GM10266 (cell line): Measurements from ENCODE around the gene PCSK4.

Experiments used
- DNase-seq: peaks from one replicate; pipeline ENCODE4 v3.0.0; 2012; ENCODE audit errors: extremely low spot score
- CTCF ChIP-seq: IDR thresholded peaks from 2 replicates; pipeline ENCODE4 v1.5.1; 2012; ENCODE audit warnings: mild to moderate bottlenecking, low read depth; ENCODE audit not compliant: control insufficient read depth, insufficient read depth; ENCODE audit errors: missing control alignments

PCSK4 gene

GRCh38 chr19:1487576-1488281, 2.4 kb downstream of the PCSK4 start:
- TF ChIP-seq CTCF: no peak
- DNase-seq: no peak

GRCh38 chr19:1486720-1487575, 3.2 kb downstream of the PCSK4 start:
- TF ChIP-seq CTCF: no peak

GRCh38 chr19:1483979-1484428, 6.1 kb downstream of the PCSK4 start:
- no peak for DNase-seq
- TF ChIP-seq CTCF: no peak

More at GRCh38 chr19:1486720-1487575, 3.2 kb downstream of the PCSK4 start:
- DNase-seq: no peak

- TF ChIP-seq CTCF: no peak
- DNase-seq: no peak
These were observed 6.8 kb downstream of the PCSK4 start for GRCh38 chr19:1483131-1483978.

- DNase-seq: no peak
- no peak for TF ChIP-seq CTCF
These were observed 7.6 kb downstream of the PCSK4 start for GRCh38 chr19:1482361-1483130.

GRCh38 chr19:1481893-1482360, 8.2 kb downstream of the PCSK4 start:
- no peak for TF ChIP-seq CTCF
- DNase-seq: no peak
